Fibroblast of lung (primary cell): ENCODE data around the gene SLC35F3. TPM values are rescaled to one million over a fixed set of nuclear protein-coding genes. Genes with fewer than 3 reads are reported as not detected.
"Not testable (repeated sequence)": the region's sequence is repeated elsewhere in the genome, so short reads cannot be mapped to it uniquely, and the experiment has no call there.

Experiments used
- DNase-seq, 2 donors: peaks; one replicate each; pipeline versions ENCODE4 v3.0.0 to v3.0.0-alpha.2; 2010; ENCODE audit warnings: low read depth in 2 of 2
- H2AFZ ChIP-seq: 2 replicates; pipeline ENCODE4 v1.5.1; 2012; ENCODE audit warnings: low read length, control low read depth, inconsistent platforms
- H3K27ac ChIP-seq: 2 replicates; pipeline ENCODE4 v1.5.1; 2011; ENCODE audit warnings: low read length, control low read depth; ENCODE audit not compliant: insufficient read depth
- H3K27me3 ChIP-seq: 2 replicates; pipeline ENCODE4 v1.5.1; 2011; ENCODE audit warnings: mild to moderate bottlenecking, low read length; ENCODE audit not compliant: control insufficient read depth, insufficient read depth
- H3K36me3 ChIP-seq: 2 replicates; pipeline ENCODE4 v1.5.1; 2011; ENCODE audit warnings: low read length; ENCODE audit not compliant: control insufficient read depth, insufficient read depth
- H3K4me1 ChIP-seq: 2 replicates; pipeline ENCODE4 v1.5.1; 2011; ENCODE audit warnings: low read length; ENCODE audit not compliant: control insufficient read depth, insufficient read depth; ENCODE audit errors: extremely low read depth
- H3K4me2 ChIP-seq: 2 replicates; pipeline ENCODE4 v1.5.1; 2011; ENCODE audit warnings: low read length, control low read depth; ENCODE audit not compliant: insufficient read depth; ENCODE audit errors: extremely low read depth
- H3K4me3 ChIP-seq, 4 experiments: fragments of 200-600 bp in 1 of 4; sonication (generic) in 1 of 4; replicated peaks in 1 of 4; 2 replicates each; pipeline ENCODE4 v1.5.1; 2011 to 2016; ENCODE audit warnings: low read length in 4 of 4, low read depth in 3 of 4, mild to moderate bottlenecking in 3 of 4, control low read depth in 2 of 4, inconsistent platforms in 1 of 4, mixed read lengths in 1 of 4; ENCODE audit not compliant: insufficient read depth in 1 of 4; ENCODE audit errors: control extremely low read depth in 1 of 4
- H3K79me2 ChIP-seq: 2 replicates; pipeline ENCODE4 v1.5.1; 2012; ENCODE audit warnings: mild to moderate bottlenecking, low read length, inconsistent platforms; ENCODE audit not compliant: control insufficient read depth, insufficient read depth
- H3K9ac ChIP-seq: 2 replicates; pipeline ENCODE4 v1.5.1; 2011; ENCODE audit warnings: mild to moderate bottlenecking, low read length, control low read depth; ENCODE audit not compliant: insufficient read depth
- H3K9me3 ChIP-seq: 2 replicates; pipeline ENCODE4 v1.5.1; 2012; ENCODE audit warnings: low read depth, low read length; ENCODE audit not compliant: control insufficient read depth, insufficient read depth
- H4K20me1 ChIP-seq: 2 replicates; pipeline ENCODE4 v1.5.1; 2011; ENCODE audit warnings: low read length; ENCODE audit not compliant: control insufficient read depth, insufficient read depth; ENCODE audit errors: extremely low read depth
- EZH2 ChIP-seq: IDR thresholded peaks from 2 replicates; pipeline ENCODE4 v1.5.1; 2012; ENCODE audit warnings: low read length, control low read depth, mild to moderate bottlenecking; ENCODE audit errors: missing control alignments
- polyA plus RNA-seq, 2 donors: library from polyadenylated mRNA; depleted of rRNA in 1 of 2; stranded (reverse) in 1 of 2; unstranded in 1 of 2; fragments of >200 nt; gene quantifications; 2 replicates each; pipeline ENCODE4 v1.2.1, GENCODE V29; 2011 to 2012; ENCODE audit warnings: missing spikeins in 1 of 2
- total RNA-seq: library from RNA; depleted of rRNA; stranded (reverse); fragments of >200 nt; gene quantifications from 2 replicates; pipeline ENCODE4 v1.2.1, GENCODE V29; 2014
- TF ChIP-seq, protein P1 (sequence below), 2 donors: IDR thresholded peaks in 1 of 2; conservative IDR thresholded peaks in 1 of 2; 1 replicate in 1 of 2; 2 replicates in 1 of 2; pipeline ENCODE4 v1.5.1; 2011 to 2012; ENCODE audit warnings: low read length in 2 of 2, control low read depth in 1 of 2, inconsistent platforms in 1 of 2, low read depth in 1 of 2, mild to moderate bottlenecking in 1 of 2

The SLC35F3 gene
- total and polyA plus RNA-seq, 2 donors (not counting 1 experiment from before 2014, with no cell fraction given): not detected

DNA sequence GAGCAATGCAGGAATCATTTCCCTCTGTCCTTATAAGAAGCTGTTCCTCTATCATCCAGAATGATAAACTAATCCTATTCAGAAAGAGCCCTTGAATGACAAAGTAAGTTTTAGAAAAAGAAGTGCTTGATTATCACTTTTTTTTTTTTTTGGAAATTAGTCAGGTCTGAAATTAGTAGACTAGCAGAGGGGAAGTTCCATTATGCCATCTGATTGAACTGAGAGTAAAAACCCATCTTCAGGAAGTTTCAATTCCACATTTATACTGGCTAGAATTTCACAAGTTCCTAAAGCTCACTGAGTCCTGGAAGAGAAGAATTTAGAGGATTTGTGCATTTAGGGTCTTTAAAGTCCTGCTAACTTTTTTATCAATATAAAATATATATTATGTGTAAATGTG lies 340.0 kb downstream of the SLC35F3 start:
- H4K20me1 ChIP-seq: no peaks in the 10 kb centered on the region
- no peak overlapping the region for H3K9ac ChIP-seq
- TF ChIP-seq EZH2: no peak
- TF ChIP-seq, protein P1, sequence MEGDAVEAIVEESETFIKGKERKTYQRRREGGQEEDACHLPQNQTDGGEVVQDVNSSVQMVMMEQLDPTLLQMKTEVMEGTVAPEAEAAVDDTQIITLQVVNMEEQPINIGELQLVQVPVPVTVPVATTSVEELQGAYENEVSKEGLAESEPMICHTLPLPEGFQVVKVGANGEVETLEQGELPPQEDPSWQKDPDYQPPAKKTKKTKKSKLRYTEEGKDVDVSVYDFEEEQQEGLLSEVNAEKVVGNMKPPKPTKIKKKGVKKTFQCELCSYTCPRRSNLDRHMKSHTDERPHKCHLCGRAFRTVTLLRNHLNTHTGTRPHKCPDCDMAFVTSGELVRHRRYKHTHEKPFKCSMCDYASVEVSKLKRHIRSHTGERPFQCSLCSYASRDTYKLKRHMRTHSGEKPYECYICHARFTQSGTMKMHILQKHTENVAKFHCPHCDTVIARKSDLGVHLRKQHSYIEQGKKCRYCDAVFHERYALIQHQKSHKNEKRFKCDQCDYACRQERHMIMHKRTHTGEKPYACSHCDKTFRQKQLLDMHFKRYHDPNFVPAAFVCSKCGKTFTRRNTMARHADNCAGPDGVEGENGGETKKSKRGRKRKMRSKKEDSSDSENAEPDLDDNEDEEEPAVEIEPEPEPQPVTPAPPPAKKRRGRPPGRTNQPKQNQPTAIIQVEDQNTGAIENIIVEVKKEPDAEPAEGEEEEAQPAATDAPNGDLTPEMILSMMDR (conservative IDR thresholded peaks at IDR 0.05 in 1 of 2, IDR thresholded peaks at IDR 0.05 in 1 of 2; ENCODE audit: low read depth in 1 of 2, low read length in 2 of 2): no peak
- no peak overlapping the region for H3K4me3 ChIP-seq
- no peaks in the 10 kb centered on the region for H3K4me1 ChIP-seq
- H3K79me2 ChIP-seq: no peaks in the 10 kb centered on the region
- no peaks in the 10 kb centered on the region for H3K27me3 ChIP-seq
- no peak overlapping the region for H3K27ac ChIP-seq
- no peak for DNase-seq
- no peak overlapping the region for H3K4me2 ChIP-seq
- H3K9me3 ChIP-seq: no peaks in the 10 kb centered on the region
- H3K36me3 ChIP-seq: no peaks in the 10 kb centered on the region
- no peak overlapping the region for H2AFZ ChIP-seq

DNA sequence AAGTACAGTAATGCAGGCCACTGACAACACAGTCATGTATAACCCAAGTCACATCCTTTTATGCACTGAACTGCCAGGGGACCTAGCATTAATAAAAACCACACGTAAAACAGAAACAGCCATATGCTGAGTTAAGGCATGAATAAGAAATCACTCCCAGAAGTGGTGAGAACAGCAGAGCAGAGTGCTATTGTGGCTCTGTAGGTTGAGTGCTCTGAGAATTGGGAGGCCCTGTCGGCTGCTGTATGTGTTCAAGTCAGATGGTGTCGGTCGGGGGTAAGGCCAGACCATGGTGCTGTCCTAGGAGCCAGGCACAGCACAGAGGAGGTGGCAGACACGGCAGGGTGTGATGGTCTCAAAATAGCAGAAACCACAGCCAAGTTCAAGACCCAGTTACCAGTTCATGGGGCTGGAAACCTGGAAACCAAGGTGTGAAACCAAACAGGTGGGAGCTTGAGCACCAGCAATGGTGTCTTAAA lies 342.2 kb downstream of the SLC35F3 start:
- no peaks in the 10 kb centered on the region for H4K20me1 ChIP-seq
- no peak overlapping the region for H3K4me2 ChIP-seq
- H3K27me3 ChIP-seq: no peaks in the 10 kb centered on the region
- H3K79me2 ChIP-seq: no peaks in the 10 kb centered on the region
- no peaks in the 10 kb centered on the region for H3K4me1 ChIP-seq
- H2AFZ ChIP-seq: no peak overlapping the region
- H3K27ac ChIP-seq: no peak overlapping the region
- DNase-seq: no peak
- H3K36me3 ChIP-seq: no peaks in the 10 kb centered on the region
- H3K9me3 ChIP-seq: no peaks in the 10 kb centered on the region
- no peak overlapping the region for H3K9ac ChIP-seq
- no peak overlapping the region for H3K4me3 ChIP-seq
- TF ChIP-seq, protein P1 (conservative IDR thresholded peaks at IDR 0.05 in 1 of 2, IDR thresholded peaks at IDR 0.05 in 1 of 2; ENCODE audit: low read depth in 1 of 2, low read length in 2 of 2): no peak
- no peak for TF ChIP-seq EZH2

DNA sequence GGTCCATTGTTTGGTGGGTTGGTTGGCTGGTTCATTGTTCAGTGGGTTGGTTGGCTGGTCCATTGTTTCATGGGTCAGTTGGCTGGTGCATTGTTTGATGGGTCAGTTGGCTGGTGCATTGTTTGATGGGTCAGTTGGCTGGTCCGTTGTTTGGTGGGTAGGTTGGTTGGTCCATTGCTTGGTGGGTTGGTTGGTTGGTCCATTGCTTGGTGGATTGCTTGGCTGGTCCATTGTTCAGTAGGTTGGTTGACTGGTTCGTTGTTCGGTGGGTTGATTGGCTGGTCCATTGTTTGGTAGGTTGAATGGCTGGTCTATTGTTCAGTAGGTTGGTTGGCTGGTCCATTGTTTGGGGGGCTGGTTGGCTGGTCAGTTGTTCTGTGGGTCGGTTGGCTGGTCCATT lies 343.3 kb downstream of the SLC35F3 start:
- H3K9me3 ChIP-seq, DNase-seq, H4K20me1 ChIP-seq, H3K4me2 ChIP-seq, H2AFZ ChIP-seq, H3K9ac ChIP-seq, H3K27me3 ChIP-seq, H3K4me1 ChIP-seq, H3K4me3 ChIP-seq, H3K27ac ChIP-seq, H3K36me3 ChIP-seq, H3K79me2 ChIP-seq: not testable (repeated sequence)
